Chondrocyte (in vitro differentiated cells): ENCODE measurements around the gene SMG9. TPM values are rescaled to one million over a fixed set of nuclear protein-coding genes. Genes with fewer than 3 reads are reported as not detected.

Experiments
- DNase-seq: peaks from one replicate; pipeline ENCODE4 v3.0.0; 2021; ENCODE audit warnings: mixed read lengths, low spot score
- H3K27ac Mint-ChIP-seq: one replicate; pipeline ENCODE4 v1.8.0; 2021; ENCODE audit warnings: mild to moderate bottlenecking, moderate library complexity, mixed read lengths; ENCODE audit not compliant: unreplicated experiment
- H3K27me3 Mint-ChIP-seq: 2 replicates; pipeline ENCODE4 v1.8.0; 2021; ENCODE audit warnings: low read depth, mixed read lengths
- H3K36me3 Mint-ChIP-seq: 2 replicates; pipeline ENCODE4 v1.8.0; 2021; ENCODE audit warnings: low read depth, mixed read lengths
- H3K4me1 Mint-ChIP-seq: 2 replicates; pipeline ENCODE4 v1.8.0; 2021; ENCODE audit warnings: low read depth, mild to moderate bottlenecking, mixed read lengths
- H3K4me3 Mint-ChIP-seq: one replicate; pipeline ENCODE4 v1.8.0; 2021; ENCODE audit warnings: mild to moderate bottlenecking, moderate library complexity, mixed read lengths; ENCODE audit not compliant: unreplicated experiment
- H3K9me3 Mint-ChIP-seq: 2 replicates; pipeline ENCODE4 v1.8.0; 2021; ENCODE audit warnings: low read depth, mixed read lengths
- total RNA-seq: library from RNA; stranded (reverse); gene quantifications from 3 replicates; pipeline ENCODE4 v1.2.1, GENCODE V29; 2021
- TF ChIP-seq, protein P1 (sequence below): fragments of 200-600 bp; sonication (generic); IDR thresholded peaks from 2 replicates; pipeline ENCODE4 v1.5.0; 2021; ENCODE audit warnings: antibody characterized with exemption, mild to moderate bottlenecking, moderate library complexity

Gene SMG9
- total RNA-seq, 1 donor from 2014 or later: 46.9 TPM

GRCh38 chr19:43774103-43774939 is 19.6 kb upstream of the SMG9 start:
- Mint-ChIP-seq H3K36me3 (no peaks in the 10 kb centered on the region), H3K4me1 (peaks cover 22% of the 10 kb centered on the region), H3K4me3 (peak overlapping the region; percentile 38), H3K27ac (no peak overlapping the region), H3K9me3 (no peaks in the 10 kb centered on the region), H3K27me3 (peaks cover 6% of the 10 kb centered on the region)
- TF ChIP-seq, protein P1, sequence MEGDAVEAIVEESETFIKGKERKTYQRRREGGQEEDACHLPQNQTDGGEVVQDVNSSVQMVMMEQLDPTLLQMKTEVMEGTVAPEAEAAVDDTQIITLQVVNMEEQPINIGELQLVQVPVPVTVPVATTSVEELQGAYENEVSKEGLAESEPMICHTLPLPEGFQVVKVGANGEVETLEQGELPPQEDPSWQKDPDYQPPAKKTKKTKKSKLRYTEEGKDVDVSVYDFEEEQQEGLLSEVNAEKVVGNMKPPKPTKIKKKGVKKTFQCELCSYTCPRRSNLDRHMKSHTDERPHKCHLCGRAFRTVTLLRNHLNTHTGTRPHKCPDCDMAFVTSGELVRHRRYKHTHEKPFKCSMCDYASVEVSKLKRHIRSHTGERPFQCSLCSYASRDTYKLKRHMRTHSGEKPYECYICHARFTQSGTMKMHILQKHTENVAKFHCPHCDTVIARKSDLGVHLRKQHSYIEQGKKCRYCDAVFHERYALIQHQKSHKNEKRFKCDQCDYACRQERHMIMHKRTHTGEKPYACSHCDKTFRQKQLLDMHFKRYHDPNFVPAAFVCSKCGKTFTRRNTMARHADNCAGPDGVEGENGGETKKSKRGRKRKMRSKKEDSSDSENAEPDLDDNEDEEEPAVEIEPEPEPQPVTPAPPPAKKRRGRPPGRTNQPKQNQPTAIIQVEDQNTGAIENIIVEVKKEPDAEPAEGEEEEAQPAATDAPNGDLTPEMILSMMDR: peak; percentile 79
- DNase-seq: peak; percentile 57

DNA sequence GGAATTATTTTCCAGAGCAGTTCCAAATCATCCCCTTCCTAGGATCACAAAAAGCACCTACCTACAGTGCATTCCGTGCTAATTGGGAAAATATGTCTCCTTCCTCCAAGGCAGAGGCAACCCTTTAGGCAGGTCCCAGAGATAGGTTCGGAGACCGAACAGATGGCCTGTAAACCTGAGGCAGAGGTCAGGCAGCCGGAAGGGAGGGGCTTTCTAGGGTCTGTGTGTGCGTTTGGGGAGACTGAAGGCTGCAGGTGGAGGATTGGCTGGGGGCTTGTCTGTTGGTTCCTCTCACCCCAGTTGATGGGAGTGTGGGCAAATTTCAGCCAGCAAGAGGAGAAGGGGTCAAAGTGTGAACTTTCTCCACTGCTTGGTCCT is 19.0 kb upstream of the SMG9 start:
- H3K4me3 Mint-ChIP-seq: no peak overlapping the region

GRCh38 chr19:43769256-43769655 is 14.5 kb upstream of the SMG9 start:
- Mint-ChIP-seq H3K4me1 (peaks cover 24% of the 10 kb centered on the region), H3K4me3 (no peak overlapping the region), H3K36me3 (peaks cover 3% of the 10 kb centered on the region), H3K27me3 (no peaks in the 10 kb centered on the region), H3K9me3 (no peaks in the 10 kb centered on the region), H3K27ac (no peak overlapping the region)
- TF ChIP-seq, protein P1: no peak
- DNase-seq: peak; percentile 83

More for the DNA sequence above, 19.0 kb upstream of the SMG9 start:
- Mint-ChIP-seq H3K36me3 (peaks cover 3% of the 10 kb centered on the region), H3K4me1 (peaks cover 22% of the 10 kb centered on the region), H3K27me3 (peaks cover 6% of the 10 kb centered on the region), H3K9me3 (no peaks in the 10 kb centered on the region), H3K27ac (no peak overlapping the region)
- TF ChIP-seq, protein P1: no peak
- no peak for DNase-seq

DNA sequence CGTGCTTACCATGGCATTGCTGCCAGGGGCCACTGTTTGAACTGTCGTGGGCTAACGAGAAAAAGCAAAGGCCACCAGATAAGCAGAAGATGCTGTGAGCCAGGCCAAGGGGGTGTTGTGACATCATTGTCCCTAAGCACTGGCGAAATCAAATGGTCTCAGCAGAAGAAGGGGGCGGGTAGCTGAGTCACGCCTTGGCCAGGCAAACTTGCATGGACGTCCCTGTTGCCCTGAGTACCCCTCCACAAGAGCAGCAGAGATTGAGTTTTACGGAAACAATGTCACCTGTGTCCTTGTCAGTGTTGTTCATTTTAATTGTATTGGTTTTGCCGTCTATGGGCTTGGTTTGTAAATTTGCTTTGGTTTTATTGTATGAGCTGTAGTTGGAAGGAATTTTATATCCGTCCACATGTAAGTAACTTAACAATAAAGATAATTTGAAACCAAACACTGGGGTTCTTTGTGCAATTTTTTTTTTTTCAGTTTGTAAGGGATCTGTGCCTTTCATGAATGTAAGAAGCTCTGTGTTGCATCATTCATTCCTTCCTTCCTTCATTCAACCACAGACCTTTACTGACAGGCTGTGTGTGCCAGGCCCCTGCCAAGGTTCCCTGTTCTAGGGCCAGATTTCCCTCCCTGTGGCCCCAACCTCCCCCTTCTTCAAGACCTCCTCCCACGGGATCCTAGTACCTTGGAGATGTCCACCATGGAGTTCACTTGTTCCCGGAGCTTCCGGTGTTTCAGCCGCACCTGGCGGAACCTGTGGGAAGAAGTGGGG is 13.7 kb upstream of the SMG9 start:
- TF ChIP-seq, protein P1: no peak
- H3K4me3 Mint-ChIP-seq: no peak overlapping the region
- H3K36me3 Mint-ChIP-seq: peaks cover 3% of the 10 kb centered on the region
- H3K9me3 Mint-ChIP-seq: no peaks in the 10 kb centered on the region
- H3K27ac Mint-ChIP-seq: no peak overlapping the region
- peak; percentile 55 for DNase-seq
- H3K4me1 Mint-ChIP-seq: peaks cover 31% of the 10 kb centered on the region
- no peaks in the 10 kb centered on the region for H3K27me3 Mint-ChIP-seq

- no peak overlapping the region for H3K4me3 Mint-ChIP-seq
- peaks cover 37% of the 10 kb centered on the region for H3K4me1 Mint-ChIP-seq
- TF ChIP-seq, protein P1: no peak
- no peak overlapping the region for H3K27ac Mint-ChIP-seq
- peaks cover 3% of the 10 kb centered on the region for H3K36me3 Mint-ChIP-seq
- no peaks in the 10 kb centered on the region for H3K27me3 Mint-ChIP-seq
- DNase-seq: no peak
- H3K9me3 Mint-ChIP-seq: no peaks in the 10 kb centered on the region
Observed at GRCh38 chr19:43767818-43768217, 13.1 kb upstream of the SMG9 start.
